GM23248 (cell line): ENCODE measurements around the gene MICU2.

ENCODE experiments used
- EZH2 ChIP-seq: fragments of 200-600 bp; sonication (generic); IDR thresholded peaks from 2 replicates; pipeline ENCODE4 v1.6.1; 2018; ENCODE audit warnings: antibody characterized with exemption, mild to moderate bottlenecking; ENCODE audit not compliant: insufficient read depth, poor library complexity, severe bottlenecking
- EZH2phosphoT487 ChIP-seq: fragments of 200-600 bp; sonication (generic); IDR thresholded peaks from 2 replicates; pipeline ENCODE4 v1.6.1; 2018; ENCODE audit warnings: antibody characterized with exemption, moderate library complexity, mild to moderate bottlenecking, low read depth; ENCODE audit not compliant: insufficient read depth

DNA sequence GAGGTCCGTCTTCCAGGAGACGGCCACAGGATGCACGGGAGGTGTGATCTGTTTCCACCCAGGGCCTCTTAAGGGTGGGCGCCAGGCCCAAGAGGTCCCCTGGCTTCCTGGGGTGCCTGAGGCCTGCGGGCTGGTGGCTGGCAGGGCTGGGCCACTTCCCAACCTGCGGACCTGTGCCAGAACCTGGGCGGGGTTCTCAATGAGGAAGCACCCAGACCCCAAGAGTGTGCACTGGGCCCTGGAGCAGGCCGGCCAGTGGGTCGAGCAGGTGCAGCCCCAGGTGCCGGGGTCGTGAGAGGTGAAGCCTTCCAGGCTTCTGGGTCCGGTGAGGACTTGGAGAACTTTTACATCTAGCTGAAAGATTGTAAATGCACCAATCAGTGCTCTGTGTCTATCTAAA, 6.7 kb upstream of the MICU2 start:
- no peak for TF ChIP-seq EZH2
- TF ChIP-seq EZH2phosphoT487: no peak
